ENCODE measurements around the gene FBXO24. TPM values are rescaled to one million over a fixed set of nuclear protein-coding genes. Genes with fewer than 3 reads are reported as not detected.
"Not testable (repeated sequence)": the region's sequence is repeated elsewhere in the genome, so short reads cannot be mapped to it uniquely, and the experiment has no call there.

Gene FBXO24, protein sequence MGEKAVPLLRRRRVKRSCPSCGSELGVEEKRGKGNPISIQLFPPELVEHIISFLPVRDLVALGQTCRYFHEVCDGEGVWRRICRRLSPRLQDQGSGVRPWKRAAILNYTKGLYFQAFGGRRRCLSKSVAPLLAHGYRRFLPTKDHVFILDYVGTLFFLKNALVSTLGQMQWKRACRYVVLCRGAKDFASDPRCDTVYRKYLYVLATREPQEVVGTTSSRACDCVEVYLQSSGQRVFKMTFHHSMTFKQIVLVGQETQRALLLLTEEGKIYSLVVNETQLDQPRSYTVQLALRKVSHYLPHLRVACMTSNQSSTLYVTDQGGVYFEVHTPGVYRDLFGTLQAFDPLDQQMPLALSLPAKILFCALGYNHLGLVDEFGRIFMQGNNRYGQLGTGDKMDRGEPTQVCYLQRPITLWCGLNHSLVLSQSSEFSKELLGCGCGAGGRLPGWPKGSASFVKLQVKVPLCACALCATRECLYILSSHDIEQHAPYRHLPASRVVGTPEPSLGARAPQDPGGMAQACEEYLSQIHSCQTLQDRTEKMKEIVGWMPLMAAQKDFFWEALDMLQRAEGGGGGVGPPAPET
- total RNA-seq (1 to 10 TPM in 1 of 2 donors, under 1 TPM in 1; 0.40 to 2.0 TPM), polyA plus RNA-seq (ENCODE audit: insufficient read length in 2 of 2) (1 to 10 TPM in 1 of 2 donors, under 1 TPM in 1; 0.95 to 2.6 TPM)
- long read RNA-seq, donor 1 = 0 reads
- long read RNA-seq, donor 2 = 0 reads
- long read RNA-seq, donor 3 = 0 reads
- long read RNA-seq, donor 4 = 0 reads

GRCh38 chr7:100586266-100587025, at the start of gene FBXO24:
TSS of gene FBXO24 (plus strand) at chr7:100586328. CDS start at chr7:100586626, 298 bp downstream.
- no peaks in the 10 kb centered on the region for H3K9me3 ChIP-seq (ENCODE audit: control insufficient read depth, insufficient read depth, low read length)
- H3K4me1 ChIP-seq (ENCODE audit: control insufficient read depth, insufficient read depth, low read length) = peaks cover 50% of the 10 kb centered on the region
- H3K36me3 ChIP-seq (ENCODE audit: control insufficient read depth, insufficient read depth, low read length) = peaks cover 27% of the 10 kb centered on the region
- peak within 1 kb of the TSS; percentile 88 for H3K27ac ChIP-seq (ENCODE audit: low read depth, low read length)
- H3K27me3 ChIP-seq (ENCODE audit: control insufficient read depth, insufficient read depth, low read length) = no peaks in the 10 kb centered on the region
- H3K4me3 ChIP-seq (ENCODE audit: low read depth, low read length) = peak within 1 kb of the TSS; percentile 96
- peak; percentile 99 to 100 (median 100) for DNase-seq (ENCODE audit: low read depth in 4 of 6, low spot score in 6 of 6)
- 0% methylated on average over 52 of the region's 53 CpGs for WGBS (ENCODE audit: insufficient coverage)

- H3K9me3 ChIP-seq (ENCODE audit: control insufficient read depth, insufficient read depth, low read length); H3K27me3 ChIP-seq (ENCODE audit: control insufficient read depth, insufficient read depth, low read length); H3K27ac ChIP-seq (ENCODE audit: low read depth, low read length); DNase-seq (ENCODE audit: low read depth in 4 of 6, low spot score in 6 of 6); H3K4me3 ChIP-seq (ENCODE audit: low read depth, low read length); H3K36me3 ChIP-seq (ENCODE audit: control insufficient read depth, insufficient read depth, low read length): not testable (repeated sequence)
- peaks cover 13% of the 10 kb centered on the region for H3K4me1 ChIP-seq (ENCODE audit: control insufficient read depth, insufficient read depth, low read length)
- WGBS (ENCODE audit: insufficient coverage) = 100% methylated on average over 1 of the region's 2 CpGs
These were observed 49.4 kb upstream of the FBXO24 start for GRCh38 chr7:100536695-100537094.

DNA sequence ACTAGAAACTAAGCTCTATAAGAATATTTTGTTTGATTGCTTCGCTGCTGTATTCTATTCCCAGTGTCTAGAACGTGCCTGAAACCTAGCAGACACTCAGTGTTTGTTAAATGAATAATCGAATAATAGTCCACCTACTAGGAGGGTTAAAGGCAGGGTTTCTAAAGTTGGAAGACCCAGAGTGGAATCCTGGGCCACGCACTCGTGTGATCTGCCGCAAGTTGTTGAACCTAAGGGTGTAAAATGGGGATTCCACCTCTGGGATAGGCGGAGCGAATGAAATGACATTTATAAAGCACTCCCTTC, 47.8 kb upstream of the FBXO24 start:
- Histone ChIP-seq H3K4me1 (ENCODE audit: control insufficient read depth, insufficient read depth, low read length) (peaks cover 13% of the 10 kb centered on the region), H3K27me3 (ENCODE audit: control insufficient read depth, insufficient read depth, low read length) (no peaks in the 10 kb centered on the region), H3K27ac (ENCODE audit: low read depth, low read length) (peak overlapping the region; percentile 73), H3K36me3 (ENCODE audit: control insufficient read depth, insufficient read depth, low read length) (no peaks in the 10 kb centered on the region), H3K9me3 (ENCODE audit: control insufficient read depth, insufficient read depth, low read length) (no peaks in the 10 kb centered on the region), H3K4me3 (ENCODE audit: low read depth, low read length) (peak overlapping the region; percentile 66)
- 10% methylated on average over 6 of the region's 8 CpGs for WGBS (ENCODE audit: insufficient coverage)
- no peak for DNase-seq (ENCODE audit: low read depth in 4 of 6, low spot score in 6 of 6)

DNA sequence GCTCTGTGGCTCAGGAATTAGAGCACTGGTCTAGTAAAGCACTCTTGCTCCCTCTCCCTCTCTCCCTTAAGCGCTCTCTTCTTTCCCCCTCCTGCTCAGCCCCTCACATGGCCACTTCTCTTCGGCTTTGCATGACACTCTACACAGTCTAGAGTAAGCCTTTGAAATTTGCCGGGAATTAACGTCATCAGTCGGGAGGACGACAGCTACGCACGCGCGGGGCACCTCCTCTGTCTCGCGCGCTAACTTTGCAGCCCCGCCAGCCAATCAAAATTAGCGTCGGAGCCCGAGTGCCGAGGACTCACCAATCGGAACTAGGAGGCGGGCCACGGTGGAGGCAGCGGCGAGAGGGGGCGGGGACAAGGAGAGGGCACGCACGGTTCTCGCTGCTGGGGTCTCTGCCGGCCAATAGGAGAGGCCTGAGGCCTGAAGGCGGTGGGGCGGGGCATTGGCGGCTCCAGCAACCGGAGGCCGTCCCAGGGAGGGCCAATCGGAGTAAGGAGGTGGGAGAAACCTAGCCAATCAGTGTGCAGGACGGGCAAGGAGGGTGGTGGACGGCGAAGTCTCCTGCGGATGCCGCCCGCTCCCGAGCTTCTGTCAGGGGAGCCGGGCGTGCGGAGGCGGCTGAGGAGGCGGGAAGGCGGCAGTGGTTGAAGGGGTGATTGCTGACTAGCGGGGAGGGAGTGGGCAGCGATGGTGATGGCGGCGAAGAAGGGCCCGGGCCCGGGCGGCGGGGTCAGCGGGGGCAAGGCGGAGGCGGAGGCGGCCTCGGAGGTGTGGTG, 47.3 kb upstream of the FBXO24 start, which contains the start of gene AGFG2:
Gene AGFG2, plus strand, starts transcription at position 550 of the 782 bp plus-strand sequence. Its CDS starts 144 bp downstream, at position 694.
- DNase-seq (ENCODE audit: low read depth in 4 of 6, low spot score in 6 of 6) = peak; percentile 97 to 100 (median 100)
- H3K4me1 ChIP-seq (ENCODE audit: control insufficient read depth, insufficient read depth, low read length) = peaks cover 13% of the 10 kb centered on the region
- peak within 1 kb of the TSS; percentile 66 for H3K4me3 ChIP-seq (ENCODE audit: low read depth, low read length)
- peak within 1 kb of the TSS; percentile 78 for H3K27ac ChIP-seq (ENCODE audit: low read depth, low read length)
- WGBS (ENCODE audit: insufficient coverage) = under 1% methylated on average over 60 of the region's 60 CpGs
- H3K36me3 ChIP-seq (ENCODE audit: control insufficient read depth, insufficient read depth, low read length) = no peaks in the 10 kb centered on the region
- H3K9me3 ChIP-seq (ENCODE audit: control insufficient read depth, insufficient read depth, low read length) = no peaks in the 10 kb centered on the region
- H3K27me3 ChIP-seq (ENCODE audit: control insufficient read depth, insufficient read depth, low read length) = no peaks in the 10 kb centered on the region

DNA sequence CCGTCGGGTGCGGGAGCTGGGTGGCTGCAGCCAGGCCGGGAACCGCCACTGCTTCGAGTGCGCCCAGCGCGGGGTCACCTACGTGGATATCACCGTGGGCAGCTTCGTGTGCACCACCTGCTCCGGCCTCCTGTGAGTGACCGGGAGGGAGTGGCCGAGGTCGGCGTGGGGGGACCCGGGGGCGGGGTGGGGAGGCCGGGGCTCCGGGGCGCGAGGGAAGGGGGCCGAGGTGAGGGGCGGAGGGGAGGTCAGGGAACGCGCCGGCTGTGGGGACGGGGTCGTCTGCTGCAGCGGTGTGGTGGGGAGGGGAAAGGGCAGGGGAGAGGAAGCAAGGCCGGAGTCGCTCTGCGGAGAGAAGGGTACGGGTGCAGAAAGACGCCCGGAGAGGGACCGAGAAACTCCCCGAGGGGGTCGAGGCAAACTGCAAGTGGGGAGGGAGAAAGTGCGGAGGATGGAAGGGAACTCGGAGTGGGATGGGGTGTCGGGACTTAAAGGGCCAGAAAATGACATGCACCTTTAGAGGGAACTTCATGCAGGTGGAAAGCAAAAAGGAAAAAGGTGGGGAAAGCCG, 46.6 kb upstream of the FBXO24 start:
- no peaks in the 10 kb centered on the region for H3K36me3 ChIP-seq (ENCODE audit: control insufficient read depth, insufficient read depth, low read length)
- DNase-seq (ENCODE audit: low read depth in 4 of 6, low spot score in 6 of 6) = no peak
- H3K27ac ChIP-seq (ENCODE audit: low read depth, low read length) = peak overlapping the region; percentile 78
- H3K27me3 ChIP-seq (ENCODE audit: control insufficient read depth, insufficient read depth, low read length) = no peaks in the 10 kb centered on the region
- H3K9me3 ChIP-seq (ENCODE audit: control insufficient read depth, insufficient read depth, low read length) = no peaks in the 10 kb centered on the region
- 0% methylated on average over 42 of the region's 44 CpGs for WGBS (ENCODE audit: insufficient coverage)
- peak overlapping the region; percentile 66 for H3K4me3 ChIP-seq (ENCODE audit: low read depth, low read length)
- peaks cover 13% of the 10 kb centered on the region for H3K4me1 ChIP-seq (ENCODE audit: control insufficient read depth, insufficient read depth, low read length)

DNA sequence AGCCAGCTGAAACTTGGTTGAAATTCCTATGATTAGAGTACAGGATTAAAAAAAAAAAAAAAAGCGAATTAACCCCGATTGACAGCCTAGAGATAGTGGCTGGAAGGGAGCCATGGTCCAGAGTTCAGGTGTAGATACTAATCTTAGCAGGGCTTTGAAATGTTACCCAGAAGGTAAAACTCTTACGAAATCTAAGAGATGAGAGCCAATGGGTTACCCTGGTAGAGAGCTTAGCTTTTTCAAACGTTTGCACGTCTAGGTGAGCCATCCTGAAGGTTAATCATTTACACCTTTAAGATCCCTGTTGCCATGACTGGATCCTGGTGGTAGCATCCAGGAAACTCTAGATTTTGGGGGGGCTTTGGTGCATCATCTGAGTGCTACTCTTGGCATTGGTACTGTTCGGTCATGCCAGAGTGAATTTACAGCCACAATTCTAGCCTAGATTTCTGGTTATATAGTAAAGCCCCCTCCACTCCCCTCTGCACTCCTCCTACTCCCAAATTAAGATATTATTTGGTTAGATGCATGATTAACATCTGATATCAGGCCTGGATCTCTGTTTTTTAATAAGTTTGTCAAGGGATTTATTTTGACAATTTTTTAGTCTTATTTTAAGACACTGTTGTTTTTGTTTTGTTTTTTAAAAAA, 45.9 kb upstream of the FBXO24 start:
- peaks cover 13% of the 10 kb centered on the region for H3K4me1 ChIP-seq (ENCODE audit: control insufficient read depth, insufficient read depth, low read length)

DNA sequence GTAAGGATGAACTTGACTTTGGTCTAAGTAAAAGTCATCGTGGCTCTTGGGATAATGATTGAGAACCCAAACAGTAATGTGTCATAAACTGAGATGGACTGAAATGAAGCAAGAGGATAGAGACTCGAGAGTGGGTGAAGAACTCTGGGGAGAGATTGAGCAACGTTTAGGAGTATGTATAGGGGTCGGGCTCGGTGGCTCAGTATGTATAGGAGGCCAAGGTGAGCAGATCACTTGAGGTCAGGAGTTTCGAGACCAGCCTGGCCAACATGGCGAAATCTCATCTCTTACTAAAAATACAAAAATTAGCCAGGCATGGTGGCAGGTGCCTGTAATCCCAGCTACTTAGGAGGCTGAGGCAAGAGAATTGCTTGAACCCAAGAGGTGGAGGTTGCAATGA, 44.8 kb upstream of the FBXO24 start:
- H3K27me3 ChIP-seq (ENCODE audit: control insufficient read depth, insufficient read depth, low read length); DNase-seq (ENCODE audit: low read depth in 4 of 6, low spot score in 6 of 6); H3K27ac ChIP-seq (ENCODE audit: low read depth, low read length); H3K4me3 ChIP-seq (ENCODE audit: low read depth, low read length); H3K36me3 ChIP-seq (ENCODE audit: control insufficient read depth, insufficient read depth, low read length); H3K9me3 ChIP-seq (ENCODE audit: control insufficient read depth, insufficient read depth, low read length): not testable (repeated sequence)
- H3K4me1 ChIP-seq (ENCODE audit: control insufficient read depth, insufficient read depth, low read length) = peaks cover 23% of the 10 kb centered on the region
- 77% methylated on average over 4 of the region's 7 CpGs for WGBS (ENCODE audit: insufficient coverage)

More for the DNA sequence above, 45.9 kb upstream of the FBXO24 start:
- no peak overlapping the region for H3K27ac ChIP-seq (ENCODE audit: low read depth, low read length)
- no peak for DNase-seq (ENCODE audit: low read depth in 4 of 6, low spot score in 6 of 6)
- peak overlapping the region; percentile 66 for H3K4me3 ChIP-seq (ENCODE audit: low read depth, low read length)
- no peaks in the 10 kb centered on the region for H3K36me3 ChIP-seq (ENCODE audit: control insufficient read depth, insufficient read depth, low read length)
- H3K27me3 ChIP-seq (ENCODE audit: control insufficient read depth, insufficient read depth, low read length) = no peaks in the 10 kb centered on the region
- H3K9me3 ChIP-seq (ENCODE audit: control insufficient read depth, insufficient read depth, low read length) = no peaks in the 10 kb centered on the region
- 40% methylated on average over 1 of the region's 6 CpGs for WGBS (ENCODE audit: insufficient coverage)

GRCh38 chr7:100543586-100543985, 42.5 kb upstream of the FBXO24 start:
- DNase-seq (ENCODE audit: low read depth in 4 of 6, low spot score in 6 of 6) = no peak
- no peak overlapping the region for H3K4me3 ChIP-seq (ENCODE audit: low read depth, low read length)
- no CpG with 5 or more reads among the region's 1 CpG for WGBS (ENCODE audit: insufficient coverage)
- peak overlapping the region; percentile 88 for H3K27ac ChIP-seq (ENCODE audit: low read depth, low read length)
- no peaks in the 10 kb centered on the region for H3K36me3 ChIP-seq (ENCODE audit: control insufficient read depth, insufficient read depth, low read length)
- H3K27me3 ChIP-seq (ENCODE audit: control insufficient read depth, insufficient read depth, low read length) = no peaks in the 10 kb centered on the region
- no peaks in the 10 kb centered on the region for H3K9me3 ChIP-seq (ENCODE audit: control insufficient read depth, insufficient read depth, low read length)
- H3K4me1 ChIP-seq (ENCODE audit: control insufficient read depth, insufficient read depth, low read length) = peaks cover 24% of the 10 kb centered on the region
